Neural progenitor cell (in vitro differentiated cells): ENCODE data around the gene MDC1. TPM values are rescaled to one million over a fixed set of nuclear protein-coding genes. Genes with fewer than 3 reads are reported as not detected.
"Not testable (repeated sequence)": the region's sequence is repeated elsewhere in the genome, so short reads cannot be mapped to it uniquely, and the experiment has no call there.

Source experiments
- DNase-seq: peaks from one replicate; pipeline ENCODE4 v3.0.0-alpha.2; 2016; ENCODE audit warnings: low spot score
- H2AFZ ChIP-seq: fragments of 200-600 bp; sonication (generic); replicated peaks from 2 replicates; pipeline ENCODE4 v1.6.1; 2016; ENCODE audit warnings: antibody characterized with exemption
- H3F3A ChIP-seq: fragments of 200-600 bp; sonication (generic); 2 replicates; pipeline ENCODE4 v1.6.1; 2016; ENCODE audit warnings: antibody characterized with exemption, low read depth
- H3K27ac ChIP-seq: fragments of 200-600 bp; sonication (generic); 2 replicates; pipeline ENCODE4 v1.5.1; 2016; ENCODE audit warnings: mild to moderate bottlenecking
- H3K27me3 ChIP-seq: fragments of 200-600 bp; sonication (generic); 2 replicates; pipeline ENCODE4 v1.6.1; 2016; ENCODE audit warnings: mild to moderate bottlenecking, moderate library complexity
- H3K36me3 ChIP-seq: fragments of 200-600 bp; sonication (generic); 2 replicates; pipeline ENCODE4 v1.5.1; 2016
- H3K4me1 ChIP-seq: fragments of 200-600 bp; sonication (generic); 2 replicates; pipeline ENCODE4 v1.6.1; 2016; ENCODE audit warnings: mixed run types
- H3K4me2 ChIP-seq: fragments of 200-600 bp; sonication (generic); 2 replicates; pipeline ENCODE4 v1.6.1; 2016
- H3K4me3 ChIP-seq: fragments of 200-600 bp; sonication (generic); 2 replicates; pipeline ENCODE4 v1.5.1; 2016
- H3K79me2 ChIP-seq: fragments of 200-600 bp; sonication (generic); 2 replicates; pipeline ENCODE4 v1.6.1; 2016; ENCODE audit warnings: low read depth
- H3K9ac ChIP-seq: fragments of 200-600 bp; sonication (generic); 2 replicates; pipeline ENCODE4 v1.6.1; 2016
- H3K9me3 ChIP-seq: fragments of 200-600 bp; sonication (generic); 2 replicates; pipeline ENCODE4 v1.5.1; 2016; ENCODE audit warnings: low read depth
- H4K20me1 ChIP-seq: fragments of 200-600 bp; sonication (generic); 2 replicates; pipeline ENCODE4 v1.6.1; 2016; ENCODE audit warnings: low read depth
- H3K27ac Mint-ChIP-seq: 3 replicates; pipeline ENCODE4 v1.8.0; 2021; ENCODE audit warnings: mixed read lengths
- H3K27me3 Mint-ChIP-seq: 2 replicates; pipeline ENCODE4 v1.8.0; 2022; ENCODE audit warnings: low read depth, mild to moderate bottlenecking, inconsistent platforms, moderate library complexity, mixed read lengths; ENCODE audit not compliant: insufficient read depth
- H3K36me3 Mint-ChIP-seq: 3 replicates; pipeline ENCODE4 v1.8.0; 2021; ENCODE audit warnings: mixed read lengths
- H3K4me1 Mint-ChIP-seq: 3 replicates; pipeline ENCODE4 v1.8.0; 2021; ENCODE audit warnings: mixed read lengths
- H3K4me3 Mint-ChIP-seq: 3 replicates; pipeline ENCODE4 v1.8.0; 2021; ENCODE audit warnings: mild to moderate bottlenecking, moderate library complexity, mixed read lengths
- H3K9me3 Mint-ChIP-seq: 3 replicates; pipeline ENCODE4 v1.8.0; 2020; ENCODE audit warnings: mixed read lengths
- CTCF ChIP-seq: fragments of 200-600 bp; sonication (generic); IDR thresholded peaks from 2 replicates; pipeline ENCODE4 v1.5.1; 2017; ENCODE audit warnings: antibody characterized with exemption, mild to moderate bottlenecking
- EZH2 ChIP-seq: fragments of 200-600 bp; sonication (generic); IDR thresholded peaks from 2 replicates; pipeline ENCODE4 v1.6.1; 2017; ENCODE audit warnings: antibody characterized with exemption, mild to moderate bottlenecking, moderate library complexity
- EZH2phosphoT487 ChIP-seq: fragments of 200-600 bp; sonication (generic); IDR thresholded peaks from 2 replicates; pipeline ENCODE4 v1.6.1; 2017; ENCODE audit warnings: antibody characterized with exemption
- total RNA-seq: library from RNA; depleted of rRNA; stranded (reverse); fragments of >200 nt; gene quantifications from 2 replicates; pipeline ENCODE4 v1.2.3, GENCODE V29; 2015; ENCODE audit warnings: low replicate concordance

Gene MDC1
- total RNA-seq, 1 donor from 2014 or later: 22.6 TPM

GRCh38 chr6:30720738-30721197 lies 3.7 kb upstream of the MDC1 start:
- peak overlapping the region; percentile 99 for H3K27ac Mint-ChIP-seq
- H3K4me3 Mint-ChIP-seq: peak overlapping the region; percentile 98
- peaks cover 18% of the 10 kb centered on the region for H3K4me1 ChIP-seq
- H3K27me3 ChIP-seq: no peaks in the 10 kb centered on the region
- peaks cover 65% of the 10 kb centered on the region for H3K4me1 Mint-ChIP-seq
- peaks cover 4% of the 10 kb centered on the region for H3K36me3 ChIP-seq
- H2AFZ ChIP-seq: no peak overlapping the region
- peaks cover 44% of the 10 kb centered on the region for H4K20me1 ChIP-seq
- DNase-seq: peak; percentile 87
- H3K27me3 Mint-ChIP-seq: peaks cover 14% of the 10 kb centered on the region
- H3K9me3 Mint-ChIP-seq: peaks cover 2% of the 10 kb centered on the region
- H3K27ac ChIP-seq: peak overlapping the region; percentile 85
- H3K79me2 ChIP-seq: peaks cover 85% of the 10 kb centered on the region
- H3F3A ChIP-seq: peaks cover 77% of the 10 kb centered on the region
- H3K36me3 Mint-ChIP-seq: peaks cover 35% of the 10 kb centered on the region
- H3K9ac ChIP-seq: peak overlapping the region; percentile 90
- TF ChIP-seq CTCF: no peak
- no peak for TF ChIP-seq EZH2phosphoT487
- TF ChIP-seq EZH2: no peak
- H3K9me3 ChIP-seq: no peaks in the 10 kb centered on the region
- H3K4me2 ChIP-seq: peak overlapping the region; percentile 75
- peak overlapping the region; percentile 85 for H3K4me3 ChIP-seq

- H4K20me1 ChIP-seq: peaks cover 37% of the 10 kb centered on the region
- H3K27ac Mint-ChIP-seq: peak within 1 kb of the TSS; percentile 99
- peaks cover 18% of the 10 kb centered on the region for H3K4me1 ChIP-seq
- peaks cover 4% of the 10 kb centered on the region for H3K36me3 ChIP-seq
- H3K27ac ChIP-seq: peak within 1 kb of the TSS; percentile 85
- H3K9me3 Mint-ChIP-seq: peaks cover 2% of the 10 kb centered on the region
- peaks cover 65% of the 10 kb centered on the region for H3K4me1 Mint-ChIP-seq
- H2AFZ ChIP-seq: peak within 1 kb of the TSS; percentile 78
- peaks cover 40% of the 10 kb centered on the region for H3K36me3 Mint-ChIP-seq
- peaks cover 70% of the 10 kb centered on the region for H3F3A ChIP-seq
- TF ChIP-seq EZH2: no peak
- peak; percentile 22 for TF ChIP-seq CTCF
- no peak for TF ChIP-seq EZH2phosphoT487
- peaks cover 12% of the 10 kb centered on the region for H3K27me3 Mint-ChIP-seq
- H3K4me3 Mint-ChIP-seq: peak within 1 kb of the TSS; percentile 98
- H3K4me2 ChIP-seq: peak within 1 kb of the TSS; percentile 90
- peaks cover 92% of the 10 kb centered on the region for H3K79me2 ChIP-seq
- H3K9me3 ChIP-seq: no peaks in the 10 kb centered on the region
- H3K27me3 ChIP-seq: no peaks in the 10 kb centered on the region
- DNase-seq: peak; percentile 99
- peak within 1 kb of the TSS; percentile 90 for H3K9ac ChIP-seq
- peak within 1 kb of the TSS; percentile 85 for H3K4me3 ChIP-seq
Observed at GRCh38 chr6:30719791-30720737, 3.0 kb upstream of the MDC1 start, which contains the start of gene TUBB. Gene TUBB, plus strand, starts transcription at chr6:30720352. Its CDS starts 155 bp downstream, at chr6:30720507.

GRCh38 chr6:30719356-30719755 lies 2.3 kb upstream of the MDC1 start:
- TF ChIP-seq CTCF: no peak
- TF ChIP-seq EZH2: no peak
- no peak for TF ChIP-seq EZH2phosphoT487
- Histone ChIP-seq H3K4me3 (peak overlapping the region; percentile 85), H3K79me2 (peaks cover 92% of the 10 kb centered on the region), H3F3A (peaks cover 63% of the 10 kb centered on the region), H3K9me3 (no peaks in the 10 kb centered on the region), H4K20me1 (peaks cover 30% of the 10 kb centered on the region), H3K27ac (peak overlapping the region; percentile 72), H3K9ac (no peak overlapping the region), H3K4me2 (peak overlapping the region; percentile 90), H2AFZ (peak overlapping the region; percentile 78), H3K4me1 (peaks cover 18% of the 10 kb centered on the region), H3K27me3 (no peaks in the 10 kb centered on the region), H3K36me3 (peaks cover 4% of the 10 kb centered on the region)
- H3K27me3 Mint-ChIP-seq: peaks cover 12% of the 10 kb centered on the region
- H3K36me3 Mint-ChIP-seq: peaks cover 42% of the 10 kb centered on the region
- H3K27ac Mint-ChIP-seq: peak overlapping the region; percentile 99
- H3K9me3 Mint-ChIP-seq: peaks cover 2% of the 10 kb centered on the region
- DNase-seq: peak; percentile 37
- peaks cover 63% of the 10 kb centered on the region for H3K4me1 Mint-ChIP-seq
- peak overlapping the region; percentile 98 for H3K4me3 Mint-ChIP-seq

DNA sequence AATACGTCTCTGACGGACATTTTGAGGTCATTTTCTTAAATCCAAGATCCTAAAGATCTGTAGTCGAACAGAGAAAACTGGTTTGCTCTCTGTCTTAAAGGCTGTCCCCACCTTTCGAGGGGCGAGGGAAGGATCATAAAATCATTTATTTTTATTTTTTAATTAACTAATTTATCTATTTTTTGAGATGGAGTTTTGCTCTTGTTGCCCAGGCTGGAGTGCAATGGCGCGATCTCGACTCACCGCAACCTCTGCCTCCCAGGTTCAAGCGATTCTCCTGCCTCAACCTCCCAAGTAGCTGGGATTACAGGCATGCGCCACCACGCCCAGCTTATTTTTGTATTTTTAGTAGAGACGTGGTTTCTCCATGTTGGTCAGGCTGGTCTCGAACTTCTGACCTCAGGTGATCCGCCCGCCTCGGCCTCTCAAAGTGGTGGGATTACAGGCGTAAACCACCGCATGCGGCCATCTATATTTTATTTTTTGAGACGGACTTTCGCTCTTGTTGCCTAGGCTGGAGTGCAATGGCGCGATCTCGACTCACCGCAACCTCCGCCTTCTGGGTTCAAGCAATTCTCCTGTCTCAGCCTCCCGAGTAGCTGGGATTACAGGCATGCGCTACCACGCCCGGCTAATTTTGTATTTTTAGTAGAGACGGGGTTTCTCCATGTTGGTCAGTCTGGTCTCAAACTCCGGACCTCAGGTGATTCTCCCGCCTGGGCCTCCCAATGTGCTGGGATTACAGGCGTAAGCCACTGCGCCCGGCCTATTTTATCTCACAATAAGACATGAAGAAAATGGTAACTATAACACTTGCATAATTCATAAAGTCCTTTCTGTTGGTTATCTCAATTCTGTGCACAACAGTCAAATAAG lies 1.0 kb upstream of the MDC1 start:
- not testable (repeated sequence) for H3K27me3 ChIP-seq

More for the DNA sequence above, 1.0 kb upstream of the MDC1 start:
- H3K36me3 Mint-ChIP-seq: peaks cover 40% of the 10 kb centered on the region
- H3K9ac ChIP-seq: peak overlapping the region; percentile 15
- not testable (repeated sequence) for DNase-seq, H2AFZ ChIP-seq, H3K36me3 ChIP-seq, H3K9me3 Mint-ChIP-seq, H3K9me3 ChIP-seq
- peaks cover 14% of the 10 kb centered on the region for H3K27me3 Mint-ChIP-seq
- peaks cover 50% of the 10 kb centered on the region for H3F3A ChIP-seq
- peaks cover 11% of the 10 kb centered on the region for H3K4me1 ChIP-seq
- H3K79me2 ChIP-seq: peaks cover 81% of the 10 kb centered on the region
- peak overlapping the region; percentile 98 for H3K4me3 Mint-ChIP-seq
- H4K20me1 ChIP-seq: peaks cover 17% of the 10 kb centered on the region
- peak overlapping the region; percentile 90 for H3K4me2 ChIP-seq
- peak overlapping the region; percentile 77 for H3K4me3 ChIP-seq
- H3K4me1 Mint-ChIP-seq: peaks cover 52% of the 10 kb centered on the region
- peak overlapping the region; percentile 100 for H3K27ac Mint-ChIP-seq
- peak overlapping the region; percentile 85 for H3K27ac ChIP-seq
